Spleen (tissue), 7 donors: ENCODE results near the gene XBP1.
"Not testable (repeated sequence)": the region's sequence is repeated elsewhere in the genome, so short reads cannot be mapped to it uniquely, and the experiment has no call there.

Experiments used
- CTCF ChIP-seq, 11 experiments: fragments of 200-600 bp in 7 of 11; fragments of 450-650 bp in 4 of 11; sonication (generic) in 4 of 11; IDR thresholded peaks in 8 of 11; conservative IDR thresholded peaks in 3 of 11; 1 replicate in 7 of 11; 2 replicates in 4 of 11; pipeline versions ENCODE4 v1.4.0 to v1.8.0; 2016 to 2021; ENCODE audit warnings: antibody characterized with exemption in 11 of 11, inconsistent platforms in 4 of 11, mild to moderate bottlenecking in 1 of 11
- POLR2A ChIP-seq, 3 donors: fragments of 450-650 bp; IDR thresholded peaks; one replicate each; pipeline ENCODE4 v1.5.1; 2017; ENCODE audit warnings: antibody characterized with exemption in 3 of 3, mild to moderate bottlenecking in 1 of 3
- donor health status: DM: no; HTN: no; CAD: no; lungs with moderate emphysema.
- donor health status: DM: no; HTN: no; CAD: no.
- donor health status: DM: no; HTN: no; CAD: no.

- not testable (repeated sequence) for TF ChIP-seq POLR2A (IDR thresholded peaks at IDR 0.05); CTCF (IDR thresholded peaks at IDR 0.05 in 8 of 11, conservative IDR thresholded peaks at IDR 0.05 in 3 of 11)
Measured at GRCh38 chr22:28844277-28844676, 43.9 kb upstream of the XBP1 start.
